Small intestine (tissue), 7 donors: ENCODE measurements around the gene ULK3. TPM values are rescaled to one million over a fixed set of nuclear protein-coding genes. Genes with fewer than 3 reads are reported as not detected.

Experiments used
- DNase-seq, 2 donors: peaks; one replicate each; pipeline versions ENCODE4 v3.0.0 to v3.0.0-alpha.2; 2013
- FAIRE-seq: peaks from 2 replicates; lab custom pipeline; 2012; peaks lifted over from hg19 to GRCh38; lab: Jason Lieb, UNC
- H3K27ac ChIP-seq, 3 donors: one replicate each; pipeline ENCODE4 v1.5.1; 2013; ENCODE audit warnings: low read length in 2 of 3, mild to moderate bottlenecking in 2 of 3, control low read depth in 1 of 3, inconsistent platforms in 1 of 3, low read depth in 1 of 3, moderate library complexity in 1 of 3
- H3K27me3 ChIP-seq, 3 donors: one replicate each; pipeline ENCODE4 v1.6.1; 2013; ENCODE audit warnings: low read length in 3 of 3, inconsistent platforms in 1 of 3; ENCODE audit not compliant: control insufficient read depth in 3 of 3, insufficient read depth in 3 of 3
- H3K36me3 ChIP-seq, 3 donors: one replicate each; pipeline ENCODE4 v1.6.1; 2013; ENCODE audit warnings: low read length in 3 of 3, inconsistent platforms in 1 of 3, low read depth in 1 of 3, mild to moderate bottlenecking in 1 of 3, moderate library complexity in 1 of 3; ENCODE audit not compliant: control insufficient read depth in 3 of 3, insufficient read depth in 2 of 3
- H3K4me1 ChIP-seq, 3 donors: one replicate each; pipeline ENCODE4 v1.6.1; 2013; ENCODE audit warnings: low read length in 2 of 3, inconsistent platforms in 1 of 3, low read depth in 1 of 3, mild to moderate bottlenecking in 1 of 3, moderate library complexity in 1 of 3; ENCODE audit not compliant: control insufficient read depth in 3 of 3, insufficient read depth in 2 of 3
- H3K4me3 ChIP-seq, 3 donors: one replicate each; pipeline ENCODE4 v1.5.1; 2013; ENCODE audit warnings: low read length in 3 of 3, control low read depth in 1 of 3, inconsistent platforms in 1 of 3, low read depth in 1 of 3, mild to moderate bottlenecking in 1 of 3, moderate library complexity in 1 of 3
- H3K9me3 ChIP-seq, 2 donors: one replicate each; pipeline ENCODE4 v1.6.1; 2013; ENCODE audit warnings: low read depth in 1 of 2, low read length in 1 of 2; ENCODE audit not compliant: control insufficient read depth in 2 of 2, insufficient read depth in 1 of 2
- WGBS, 3 donors: extraction: QIAGEN DNeasy Blood & Tissue Kit; methylation state at CpG; one replicate each; pipeline ENCODE4 v1.1.7; 2013; 5-methylcytosine and 5-hydroxymethylcytosine counted together
- polyA plus RNA-seq, 4 donors: library from polyadenylated mRNA; stranded (reverse) in 3 of 4; unstranded in 1 of 4; fragments of 200-250 nt in 3 of 4; fragments of 120-200 nt in 1 of 4; gene quantifications; one replicate each; pipeline versions ENCODE4 v1.2.1 to v1.2.3, GENCODE V29; 2013
- donor health status: healthy with polysubstance abuse.
- donor health status: control.
- donor health status: control.
- donor health status: Bipolar disorder and iron deficiency.
- donor health status: healthy.

The ULK3 gene
- polyA plus RNA-seq, 4 donors, result 38.2 to 111 (median 81.1) TPM

DNA sequence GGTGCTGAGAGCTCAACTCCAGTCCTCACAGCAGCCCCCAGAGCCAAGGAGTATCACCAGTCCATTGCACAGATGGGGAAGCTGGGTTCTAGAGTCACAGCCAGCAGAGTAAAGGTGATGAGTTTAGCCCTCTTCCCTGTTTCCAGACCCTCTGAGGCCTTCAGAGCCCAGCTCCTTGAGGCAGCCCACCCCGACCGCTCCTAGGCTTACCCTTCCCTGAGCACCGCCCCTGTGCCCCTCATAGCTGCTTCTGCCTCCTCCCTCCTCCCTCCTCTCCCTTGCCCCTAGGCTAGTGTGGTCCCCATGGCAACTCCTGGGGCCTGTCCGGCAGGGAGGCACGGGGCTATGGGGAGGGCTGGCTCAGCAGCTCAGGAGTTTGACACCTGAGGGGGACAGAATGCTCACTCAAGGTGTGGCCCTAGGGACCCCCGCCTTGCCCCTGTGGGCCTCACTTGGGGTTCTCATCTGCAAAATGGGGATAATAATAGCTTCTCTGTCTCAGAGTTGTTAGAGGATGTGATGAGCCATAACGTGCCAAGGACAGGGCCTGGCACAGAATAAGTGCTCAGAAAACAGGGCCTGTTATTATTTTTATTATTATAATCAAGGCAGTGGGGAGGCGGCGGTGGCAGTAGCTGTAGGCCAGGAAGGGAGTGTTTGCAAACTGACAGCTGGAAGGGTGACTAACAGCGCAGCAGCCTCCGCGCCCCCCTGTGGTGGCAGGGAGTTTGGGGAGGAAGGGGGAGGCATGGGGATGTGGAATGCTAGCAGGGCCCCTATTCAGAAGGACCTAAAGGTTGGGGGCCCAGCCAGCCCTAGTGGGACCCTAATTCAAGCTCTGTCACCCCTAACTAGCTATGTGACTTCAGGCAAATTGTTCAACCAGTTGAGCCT is 49.6 kb downstream of the ULK3 start:
- no peak overlapping the region for H3K4me3 ChIP-seq
- H3K27me3 ChIP-seq, result no peaks in the 10 kb centered on the region
- DNase-seq (no peak), FAIRE-seq (no peak)
- 65 to 75% (median 65%) methylated on average over 12 of the region's 12 CpGs for WGBS, 3 donors
- peak overlapping the region in 2 of 3 donors; percentile 15 to 32 for H3K27ac ChIP-seq
- peaks cover 6 to 67% (median 21%) of the 10 kb centered on the region in 3 donors for H3K4me1 ChIP-seq
- H3K9me3 ChIP-seq, result no peaks in the 10 kb centered on the region
- peaks cover 0 to 78% (median 0%) of the 10 kb centered on the region in 3 donors for H3K36me3 ChIP-seq

DNA sequence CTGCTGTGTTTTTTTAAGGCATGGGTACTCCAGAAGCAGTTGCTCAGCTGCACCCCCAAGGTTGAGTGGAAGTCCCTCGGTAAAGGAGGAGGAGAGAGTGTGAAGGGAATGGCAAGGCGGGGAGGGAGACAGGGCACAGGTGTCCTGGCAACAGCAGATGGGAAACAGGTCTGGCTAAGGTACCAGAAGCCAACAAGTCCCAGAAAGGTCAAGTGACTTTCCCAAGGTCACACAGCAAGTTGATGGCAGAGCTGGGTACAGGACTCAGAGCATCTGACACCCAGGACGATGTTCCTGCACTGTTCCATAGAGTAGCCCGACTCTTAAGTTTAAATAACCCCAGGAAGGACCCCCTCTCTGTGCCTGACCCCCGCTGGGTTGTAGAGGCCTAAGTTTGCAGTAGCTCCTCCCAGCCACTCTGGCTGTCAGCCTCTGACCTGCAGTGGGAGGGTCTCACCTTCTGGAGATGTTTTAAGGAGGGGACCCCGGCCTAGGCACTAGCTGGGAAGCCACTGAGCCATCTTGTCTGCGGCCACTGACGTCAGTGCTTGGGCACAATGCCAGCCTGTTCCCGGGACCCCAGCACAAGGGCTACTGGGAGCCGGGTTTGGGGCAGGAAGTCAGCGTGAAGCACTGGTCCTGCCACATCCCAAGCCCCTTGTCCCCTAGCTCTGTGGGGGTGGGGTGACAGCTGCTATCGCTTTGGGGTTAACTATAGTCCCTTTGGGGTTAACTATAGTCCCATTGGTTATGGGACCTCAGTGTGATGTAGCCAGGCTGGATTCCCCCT is 50.5 kb downstream of the ULK3 start:
- Histone ChIP-seq H3K4me3 (no peak overlapping the region), H3K27me3 (no peaks in the 10 kb centered on the region), H3K36me3 (peaks cover 0 to 79% (median 0%) of the 10 kb centered on the region in 3 donors), H3K27ac (peak overlapping the region in 1 of 3 donors; percentile 32), H3K4me1 (peaks cover 9 to 72% (median 24%) of the 10 kb centered on the region in 3 donors), H3K9me3 (no peaks in the 10 kb centered on the region)
- no peak for DNase-seq
- no peak for FAIRE-seq
- WGBS, 3 donors, result 46 to 63% (median 61%) methylated on average over 12 of the region's 12 CpGs

DNA sequence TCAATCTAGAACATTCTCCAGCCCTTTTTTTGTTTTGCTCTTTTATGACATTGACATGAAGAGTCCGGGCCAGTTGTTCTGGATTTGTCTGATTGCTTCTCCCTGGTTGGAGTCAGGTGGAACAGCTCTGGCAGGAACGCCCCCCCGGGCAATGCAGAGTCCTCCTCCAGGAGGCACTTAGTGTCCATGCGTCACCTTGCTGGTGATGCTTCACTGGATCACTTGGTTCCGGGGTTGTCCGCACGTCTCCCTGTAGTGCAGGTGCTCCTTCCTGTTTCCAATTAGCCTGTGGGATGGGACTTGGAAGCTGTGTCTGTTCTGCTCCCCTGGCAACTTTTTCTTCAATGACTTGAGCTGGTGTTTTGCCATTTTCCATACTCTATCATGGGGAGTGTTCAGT is 51.3 kb downstream of the ULK3 start:
- H3K9me3 ChIP-seq, result no peaks in the 10 kb centered on the region
- H3K27ac ChIP-seq, result peak overlapping the region in 1 of 3 donors; percentile 32
- H3K4me1 ChIP-seq, result peaks cover 9 to 79% (median 32%) of the 10 kb centered on the region in 3 donors
- FAIRE-seq, result no peak
- no peak overlapping the region for H3K4me3 ChIP-seq
- 62 to 71% (median 71%) methylated on average over 7 of the region's 7 CpGs for WGBS, 3 donors
- DNase-seq, result no peak
- H3K36me3 ChIP-seq, result peaks cover 0 to 83% (median 0%) of the 10 kb centered on the region in 3 donors
- H3K27me3 ChIP-seq, result no peaks in the 10 kb centered on the region

DNA sequence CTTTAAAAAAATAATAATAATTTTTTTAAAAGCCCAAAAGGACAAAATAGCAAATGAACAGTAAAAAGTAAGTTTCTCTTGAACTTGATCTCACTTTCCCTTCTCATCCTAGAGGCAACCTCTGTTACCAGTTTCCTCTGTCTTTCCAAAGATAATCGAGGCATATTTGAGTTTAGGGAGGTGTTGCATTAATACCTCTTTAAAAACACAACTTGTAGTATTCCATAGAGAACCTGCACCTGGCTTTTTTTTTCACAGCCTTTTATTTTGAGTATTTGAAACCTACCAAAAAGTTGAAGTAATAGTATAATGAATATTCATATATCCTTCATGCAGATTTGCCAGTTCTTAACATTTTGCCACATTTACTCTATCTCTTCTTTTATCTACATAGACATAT is 51.9 kb downstream of the ULK3 start:
- FAIRE-seq (no peak), DNase-seq (no peak)
- Histone ChIP-seq H3K27me3 (no peaks in the 10 kb centered on the region), H3K36me3 (peaks cover 0 to 83% (median 0%) of the 10 kb centered on the region in 3 donors), H3K4me1 (peaks cover 9 to 85% (median 36%) of the 10 kb centered on the region in 3 donors), H3K4me3 (no peak overlapping the region), H3K9me3 (no peaks in the 10 kb centered on the region), H3K27ac (peak overlapping the region in 1 of 3 donors; percentile 88)
- 21 to 36% (median 22%) methylated on average over 1 of the region's 1 CpG for WGBS, 3 donors

DNA sequence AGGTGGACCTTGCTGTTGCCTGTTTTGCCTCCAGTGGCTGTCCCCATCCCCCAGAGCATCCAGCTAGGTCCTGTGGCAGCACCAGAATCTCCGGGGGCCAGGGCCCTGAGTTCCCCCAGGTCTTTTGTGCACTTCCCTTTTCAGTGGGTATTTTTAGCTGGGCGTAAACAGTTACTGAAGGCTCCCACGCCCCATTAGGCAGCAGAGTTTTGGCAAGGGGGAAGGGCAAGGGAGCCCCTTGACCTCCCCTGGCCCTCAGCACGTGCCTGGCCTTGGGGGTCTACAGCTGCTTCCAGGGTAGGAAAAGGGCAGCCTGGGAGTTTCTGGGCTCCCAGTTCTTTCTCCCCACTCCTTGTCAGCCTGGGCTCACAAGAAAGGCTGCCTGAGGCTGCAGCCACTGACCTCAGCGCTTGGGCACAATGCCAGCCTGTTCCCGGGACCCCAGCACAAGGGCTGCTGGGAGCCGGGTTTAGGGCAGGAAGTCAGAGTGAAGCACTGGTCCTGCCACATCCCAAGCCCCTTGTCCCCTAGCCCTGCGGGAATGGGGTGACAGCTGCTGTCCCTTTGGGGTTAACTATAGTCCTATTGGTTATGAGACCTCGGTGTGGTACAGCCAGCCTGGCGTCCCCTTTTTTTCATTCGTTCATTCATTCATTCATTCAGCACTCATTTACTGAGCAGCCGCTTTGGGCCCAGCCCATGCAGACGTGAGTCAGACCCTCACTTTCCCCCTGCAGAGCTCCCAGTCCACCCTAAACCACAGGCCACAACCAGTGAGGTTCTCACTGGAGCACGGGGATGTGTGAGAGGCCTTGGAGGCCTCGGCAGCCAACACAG is 52.7 kb downstream of the ULK3 start:
- Histone ChIP-seq H3K36me3 (peaks cover 0 to 84% (median 0%) of the 10 kb centered on the region in 3 donors), H3K4me3 (peak overlapping the region in 1 of 3 donors; percentile 22), H3K9me3 (no peaks in the 10 kb centered on the region), H3K4me1 (peaks cover 8 to 87% (median 39%) of the 10 kb centered on the region in 3 donors), H3K27ac (peak overlapping the region; percentile 68 to 88 (median 84)), H3K27me3 (no peaks in the 10 kb centered on the region)
- DNase-seq (peak; percentile 28 to 44), FAIRE-seq (no peak)
- WGBS, 3 donors, result 15% methylated on average over 15 of the region's 15 CpGs

DNA sequence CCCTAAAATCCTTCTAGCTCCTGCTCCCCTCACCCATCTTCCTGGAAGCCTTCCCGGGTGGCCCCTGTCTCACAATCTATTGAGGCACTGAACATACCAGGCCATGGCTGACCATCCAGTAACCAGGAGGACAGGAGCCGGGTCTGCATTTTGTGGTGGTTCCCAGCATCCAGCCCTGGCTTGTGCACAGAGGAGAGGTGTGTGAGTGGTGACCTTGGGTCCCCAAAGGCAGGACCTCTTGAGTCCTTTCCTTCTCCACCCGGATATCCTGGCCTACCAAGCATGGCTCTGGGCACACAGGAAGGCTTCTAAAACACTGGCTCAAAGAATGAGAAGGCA is 53.2 kb downstream of the ULK3 start:
- H3K4me3 ChIP-seq, result peak overlapping the region in 1 of 3 donors; percentile 22
- FAIRE-seq, result no peak
- H3K36me3 ChIP-seq, result peaks cover 0 to 83% (median 0%) of the 10 kb centered on the region in 3 donors
- peak overlapping the region; percentile 68 to 88 (median 84) for H3K27ac ChIP-seq
- no peaks in the 10 kb centered on the region for H3K27me3 ChIP-seq
- no peaks in the 10 kb centered on the region for H3K9me3 ChIP-seq
- DNase-seq, result peak in 1 of 2 donors; percentile 47
- WGBS, 3 donors, result 10 to 13% (median 11%) methylated on average over 3 of the region's 3 CpGs
- peaks cover 7 to 90% (median 39%) of the 10 kb centered on the region in 3 donors for H3K4me1 ChIP-seq

DNA sequence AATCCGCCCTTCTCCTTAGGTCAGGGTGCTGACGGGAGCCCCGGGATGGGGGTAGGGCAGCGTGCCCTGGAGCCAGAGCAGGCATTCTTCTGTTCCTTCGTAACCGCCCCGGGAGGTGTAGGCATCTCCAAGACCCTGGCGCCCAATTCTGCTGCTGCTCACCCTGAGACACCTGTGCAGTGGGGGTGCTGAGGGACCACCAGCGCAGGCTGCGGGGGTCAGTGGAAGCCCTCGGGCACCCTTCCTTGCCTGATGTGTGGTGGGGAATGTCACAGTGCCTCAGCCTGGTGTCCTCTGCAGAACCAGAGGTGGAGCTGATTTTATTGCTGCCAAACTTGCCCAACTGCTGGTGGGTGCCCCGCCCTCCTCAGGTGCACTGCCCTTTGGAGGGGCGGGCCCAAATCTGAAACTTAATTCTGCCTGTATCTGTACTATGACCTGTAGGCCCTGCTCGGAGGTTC is 53.8 kb downstream of the ULK3 start:
- FAIRE-seq (no peak), DNase-seq (peak; percentile 88 to 93)
- peaks cover 7 to 90% (median 43%) of the 10 kb centered on the region in 3 donors for H3K4me1 ChIP-seq
- peaks cover 0 to 83% (median 0%) of the 10 kb centered on the region in 3 donors for H3K36me3 ChIP-seq
- no peaks in the 10 kb centered on the region for H3K27me3 ChIP-seq
- peak overlapping the region; percentile 68 to 88 (median 84) for H3K27ac ChIP-seq
- H3K9me3 ChIP-seq, result no peaks in the 10 kb centered on the region
- H3K4me3 ChIP-seq, result peak overlapping the region in 1 of 3 donors; percentile 32
- 8 to 26% (median 17%) methylated on average over 13 to 14 of the region's 14 CpGs for WGBS, 3 donors
